Measurements from ENCODE around the gene ASAP2. TPM values are rescaled to one million over a fixed set of nuclear protein-coding genes. Genes with fewer than 3 reads are reported as not detected.

ASAP2 gene
- under 1 TPM; 0.08 to 0.23 TPM for total RNA-seq

DNA sequence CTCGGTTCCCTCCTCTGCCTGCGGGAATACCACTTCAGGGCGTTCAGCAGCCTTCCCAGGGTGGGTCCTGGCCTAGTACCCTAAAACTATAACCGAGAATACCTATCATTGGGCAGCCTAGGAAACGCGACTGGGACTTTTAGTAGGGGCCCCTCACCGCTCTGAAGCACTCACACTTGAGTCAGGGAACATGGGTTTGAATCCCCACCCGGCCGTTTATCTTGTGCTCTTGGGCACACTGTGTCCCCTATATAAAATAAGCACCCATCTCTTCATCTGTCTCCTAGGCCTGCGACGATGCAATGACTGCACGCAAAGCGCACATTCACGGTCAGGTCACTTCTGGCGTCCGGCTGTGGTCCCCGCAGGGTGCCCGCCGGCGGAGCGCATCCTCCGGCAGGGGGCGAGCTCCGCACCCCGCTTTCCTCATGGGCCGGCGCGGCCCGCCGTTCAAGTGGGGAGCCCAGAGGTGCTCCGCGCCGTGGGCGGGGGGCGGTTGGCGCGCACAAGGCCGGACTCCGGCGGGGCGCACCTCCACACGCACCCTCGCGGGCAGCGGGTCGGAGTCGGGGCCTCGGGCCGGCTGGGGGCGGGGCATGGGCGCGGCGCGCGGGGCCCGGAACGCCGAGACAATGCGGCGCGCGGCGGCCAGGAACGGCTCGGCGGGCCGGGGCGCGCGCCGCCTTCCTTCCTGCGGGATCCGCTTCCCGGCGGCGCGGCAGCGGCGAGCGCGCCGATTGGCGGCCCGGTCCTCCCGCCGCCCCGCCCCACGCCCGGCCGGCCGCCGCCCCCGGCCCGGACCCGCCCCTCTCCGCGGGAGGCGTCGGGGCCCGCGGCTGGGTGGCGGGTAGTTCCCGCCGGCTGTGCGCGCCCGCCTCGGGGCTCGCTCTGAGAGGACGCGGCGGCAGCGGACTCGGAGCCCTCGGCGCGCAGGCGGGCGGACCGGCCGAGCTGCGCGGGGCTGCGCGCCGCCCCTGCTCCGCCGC, at the start of gene ASAP2:
ASAP2 (plus strand) TSS at position 850 of the 986 bp plus-strand sequence. CDS start 293 bp downstream, outside the sequence.
- ChIA-PET POLR2A (no interaction called here), CTCF (interaction anchor here (1.2 to 1.6 kb wide), 2 partner anchors 128 to 165 kb away, joined by 3 to 5 read pairs; no protein-coding TSS in a partner anchor)

DNA sequence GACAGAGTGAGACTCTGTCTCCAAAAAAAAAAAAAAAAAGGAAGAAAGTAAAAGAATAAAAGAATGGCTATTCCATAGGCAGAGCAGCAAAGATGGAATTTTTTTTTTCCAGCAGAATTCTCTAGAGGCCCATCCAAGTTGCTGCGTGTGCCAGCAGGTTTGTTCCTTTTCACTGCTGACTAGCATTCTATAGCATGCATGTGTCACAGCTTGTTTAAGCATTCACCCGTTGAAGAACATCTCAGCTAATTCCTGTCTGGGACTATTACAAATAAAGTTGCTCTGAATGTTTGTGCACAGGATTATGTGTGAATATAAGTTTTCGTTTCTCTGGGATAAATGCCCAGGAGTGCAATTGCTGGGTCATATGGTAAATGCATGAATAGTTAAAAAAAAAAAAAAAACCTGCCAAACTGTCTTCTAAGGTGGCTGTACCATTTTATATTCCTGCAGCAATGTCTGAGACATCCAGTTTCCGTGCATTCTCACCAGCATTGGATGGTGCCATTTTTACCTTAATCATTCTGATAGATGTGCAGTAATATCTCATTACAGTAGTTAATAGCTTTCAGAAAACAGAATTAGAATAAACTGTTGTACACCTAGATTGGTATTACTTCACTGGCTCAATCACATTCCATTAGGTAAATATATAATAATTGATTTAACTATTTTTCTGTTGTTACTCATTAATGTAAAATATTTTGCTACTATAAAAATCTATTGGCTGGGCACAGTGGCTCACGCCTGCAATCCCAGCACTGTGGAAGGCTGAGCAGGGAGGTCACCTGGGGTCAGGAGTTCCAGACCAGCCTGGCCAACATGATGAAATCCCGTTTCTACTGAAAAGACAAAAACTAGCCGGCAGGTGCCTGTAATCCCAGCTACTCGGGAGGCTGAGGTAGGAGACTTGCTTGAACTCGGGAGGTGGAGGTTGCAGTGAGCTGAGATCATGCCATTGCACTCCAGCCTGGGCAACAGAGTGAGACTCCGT, 47.5 kb upstream of the ASAP2 start:
- CTCF ChIA-PET = interaction anchor here (0.6 to 1.2 kb wide), 4 partner anchors 105 to 761 kb away, joined by 3 to 4 read pairs (median 4); no protein-coding TSS in a partner anchor

DNA sequence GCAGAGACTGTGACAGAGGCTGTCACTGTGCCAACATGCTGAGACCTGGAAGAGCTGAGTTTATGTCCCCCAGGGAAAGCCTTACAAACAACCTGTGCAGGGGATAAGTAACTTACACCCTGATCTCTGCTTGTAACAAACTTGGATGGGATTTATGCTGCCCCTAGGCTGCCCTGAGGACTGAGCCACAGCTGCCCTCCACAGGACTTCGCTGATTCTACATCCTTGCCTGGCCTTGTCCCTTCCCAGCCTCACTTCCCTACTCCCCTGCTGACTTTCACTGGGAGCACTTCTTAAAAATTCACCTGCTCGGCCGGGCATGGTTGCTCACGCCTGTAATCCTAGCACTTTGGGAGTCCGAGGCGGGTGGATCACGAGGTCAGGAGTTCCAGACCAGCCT, 45.9 kb upstream of the ASAP2 start:
- POLR2A ChIA-PET = no interaction called here
- CTCF ChIA-PET = no interaction called here

More for the DNA sequence above, 47.5 kb upstream of the ASAP2 start:
- POLR2A ChIA-PET = no interaction called here

DNA sequence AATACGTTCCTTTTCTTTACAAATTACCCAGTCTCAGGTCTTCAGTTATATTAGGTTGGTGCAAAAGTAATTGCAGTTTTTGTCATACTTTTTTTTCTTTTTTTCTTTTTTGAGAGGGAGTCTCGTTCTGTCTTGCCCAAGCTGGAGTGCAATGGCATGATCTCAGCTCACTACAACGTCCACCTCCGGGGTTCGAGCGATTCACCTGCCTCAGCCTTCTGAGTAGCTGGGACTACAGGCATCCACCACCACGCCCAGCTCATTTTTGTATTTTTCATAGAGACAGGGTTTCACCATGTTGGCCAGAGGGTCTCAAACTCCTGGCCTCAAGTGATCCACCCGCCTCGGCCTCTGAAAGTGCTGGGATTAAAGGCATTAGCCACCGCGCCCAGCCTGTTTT, 43.8 kb upstream of the ASAP2 start:
- ChIA-PET CTCF (no interaction called here), POLR2A (no interaction called here)

DNA sequence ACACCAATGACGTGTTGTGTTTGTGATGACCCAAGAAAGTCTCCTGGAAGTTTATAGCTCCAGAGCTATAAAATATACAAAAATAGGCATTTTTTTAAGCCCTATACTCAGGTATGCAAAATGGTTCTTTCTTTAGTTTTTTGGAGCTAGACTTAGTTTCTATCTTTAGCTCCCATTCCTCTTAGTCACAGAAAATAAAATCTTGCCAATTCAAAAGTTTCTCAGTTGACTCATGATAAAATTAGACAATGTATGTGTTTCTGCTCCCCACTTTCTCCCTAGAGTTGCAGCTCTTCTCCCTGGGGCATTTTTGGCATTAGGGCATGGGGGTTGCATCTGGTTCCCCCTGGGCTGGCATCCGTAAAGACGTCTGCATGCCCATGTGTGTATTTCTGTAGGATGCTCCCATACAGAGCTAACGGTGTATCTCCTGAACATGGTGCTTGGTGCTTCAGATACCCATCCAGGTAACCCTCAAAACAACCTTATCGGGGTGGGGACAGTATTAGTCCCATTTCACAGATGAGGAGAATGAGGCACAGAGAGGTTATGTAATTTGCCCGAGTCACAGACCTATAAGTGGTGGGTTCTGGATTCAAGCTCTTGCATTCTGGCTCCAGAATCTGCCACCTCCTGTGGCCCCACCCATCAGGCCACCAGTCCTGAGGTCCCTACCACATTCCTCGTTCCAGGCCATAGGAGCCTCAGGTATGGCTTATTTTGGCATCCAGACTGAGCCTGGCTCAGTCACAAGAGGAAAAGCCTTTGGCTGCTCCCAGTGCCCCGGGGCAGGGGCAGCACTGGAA, 43.1 kb upstream of the ASAP2 start:
- POLR2A ChIA-PET = no interaction called here
- CTCF ChIA-PET = no interaction called here

DNA sequence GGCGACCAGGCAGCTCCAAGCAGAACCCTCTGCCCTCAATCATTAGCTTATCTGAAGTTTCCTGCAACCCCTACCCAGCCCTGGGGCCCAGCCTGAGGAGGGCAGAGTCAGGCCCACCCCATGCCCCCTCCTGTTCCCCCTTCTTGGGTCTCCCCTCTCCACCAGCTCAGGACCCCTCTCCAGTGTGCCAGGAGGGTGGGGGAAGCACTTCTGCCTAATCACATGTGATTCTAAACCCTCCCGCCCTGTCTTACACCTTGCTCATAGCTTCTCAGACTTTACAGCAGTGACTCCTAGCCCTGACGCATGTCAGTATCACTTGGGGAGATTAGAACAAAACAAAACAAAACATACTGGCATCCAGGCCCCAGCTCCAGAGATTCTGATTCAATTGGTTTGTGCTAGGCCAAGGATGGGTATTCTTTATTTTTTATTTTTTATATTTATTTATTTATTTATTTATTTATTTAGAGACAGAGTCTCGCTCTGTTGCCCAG, 42.5 kb upstream of the ASAP2 start:
- ChIA-PET POLR2A (no interaction called here), CTCF (no interaction called here)

DNA sequence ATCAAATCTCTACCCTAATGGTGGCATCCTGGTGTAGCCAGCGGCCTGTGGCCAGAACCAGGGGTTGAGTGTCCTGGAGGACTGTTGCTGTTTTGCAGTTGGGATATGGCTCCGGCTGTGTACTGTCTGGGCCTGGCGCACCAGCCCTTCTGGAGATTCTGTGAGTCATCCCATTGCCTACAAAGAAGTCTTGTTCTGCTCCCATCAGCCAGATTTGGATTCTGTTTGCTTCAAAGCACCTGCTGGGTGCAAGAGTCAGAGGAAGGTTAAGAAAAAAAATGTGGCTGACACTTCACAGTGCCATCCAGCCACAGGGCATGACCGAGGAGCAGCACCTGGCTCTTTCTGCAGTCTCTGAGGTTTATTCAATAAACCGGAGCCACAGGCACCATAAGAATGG, 41.0 kb upstream of the ASAP2 start:
- ChIA-PET POLR2A (no interaction called here), CTCF (no interaction called here)

DNA sequence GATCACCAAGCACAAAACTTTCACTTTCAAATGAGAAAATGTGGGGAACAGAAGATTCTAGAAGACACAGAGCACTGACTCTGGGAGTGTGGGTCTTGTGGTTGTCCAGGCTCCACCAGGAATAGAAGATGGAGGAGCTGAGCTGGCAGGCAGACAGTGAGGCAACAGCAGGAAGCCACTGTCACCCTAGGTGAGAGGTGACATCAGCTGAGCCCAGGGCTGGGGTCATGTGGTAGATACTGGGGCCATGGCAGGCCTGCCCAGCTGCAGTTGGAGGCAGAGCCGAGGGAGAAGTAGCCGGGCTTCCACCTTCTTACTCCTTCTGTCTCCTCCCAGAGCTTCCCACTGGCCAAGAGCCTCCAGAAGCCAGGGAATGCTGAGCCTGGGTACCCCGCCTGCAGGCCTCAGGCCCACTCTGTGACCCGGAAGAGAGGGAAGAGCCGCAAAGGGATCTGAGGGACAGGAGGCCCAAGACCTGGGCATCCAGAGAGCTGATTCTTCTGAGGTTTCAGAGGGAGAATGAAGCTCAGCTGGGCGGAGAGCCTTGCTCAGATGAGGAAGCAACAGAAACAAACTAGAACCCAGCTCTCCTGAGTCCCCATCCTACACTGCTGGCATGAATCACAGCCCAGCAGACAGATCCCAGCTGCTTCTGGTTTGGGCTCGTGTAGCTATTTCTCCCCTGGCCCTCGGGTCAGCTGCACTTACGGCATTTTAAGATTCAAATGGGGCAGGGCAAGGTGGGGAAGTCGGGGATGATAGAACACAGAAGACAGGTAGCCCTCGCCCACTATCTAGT, 39.8 kb upstream of the ASAP2 start:
- POLR2A ChIA-PET = interaction anchor here (0.7 kb wide), 1 partner anchor 23 kb away, joined by 5 read pairs; no protein-coding TSS in a partner anchor
- CTCF ChIA-PET = no interaction called here

DNA sequence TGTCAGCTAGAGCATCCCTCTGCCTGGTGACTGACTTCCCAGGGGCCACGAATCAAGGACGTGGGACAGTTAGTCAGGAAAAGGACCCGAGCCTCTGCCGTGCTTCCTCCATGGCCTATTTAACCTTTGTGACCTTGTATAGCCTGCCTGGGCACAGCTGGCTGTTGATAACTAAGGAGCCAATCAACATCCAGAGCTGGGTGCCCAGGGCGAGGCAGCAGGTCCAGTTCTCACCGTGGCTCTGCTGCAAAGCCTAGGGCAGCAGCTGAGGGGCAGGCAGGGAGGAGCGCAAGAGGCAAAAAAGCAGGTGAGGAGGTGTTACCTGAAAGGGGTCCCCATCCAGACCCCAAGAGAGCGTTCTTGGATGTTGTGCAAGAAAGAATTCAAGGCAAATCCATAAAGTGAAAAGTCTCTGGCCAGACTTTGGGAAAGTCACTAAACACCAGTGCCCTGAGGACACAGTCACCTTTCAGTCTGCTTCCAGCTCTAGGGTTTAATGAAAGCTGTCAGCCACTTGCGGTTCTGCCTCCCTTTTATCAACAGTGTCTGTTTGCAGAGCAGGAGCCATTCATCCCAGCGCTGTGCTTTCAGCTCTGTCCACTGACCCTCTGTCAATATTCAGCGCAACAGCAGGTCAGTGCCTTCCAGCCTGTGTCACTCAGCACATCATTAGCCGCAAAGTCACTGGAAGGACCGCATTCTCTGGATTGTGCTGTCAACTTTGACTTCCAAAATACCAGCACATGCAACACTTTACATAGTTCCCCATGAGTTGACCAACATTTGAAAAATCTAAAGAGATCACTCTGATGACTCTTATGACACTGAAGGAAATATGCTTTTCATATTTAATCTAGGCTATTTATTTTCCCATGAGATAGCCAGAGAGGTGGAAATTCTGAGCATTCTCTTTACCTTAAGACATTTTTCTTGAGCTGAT, 38.6 kb upstream of the ASAP2 start:
- POLR2A ChIA-PET = no interaction called here
- CTCF ChIA-PET = no interaction called here

DNA sequence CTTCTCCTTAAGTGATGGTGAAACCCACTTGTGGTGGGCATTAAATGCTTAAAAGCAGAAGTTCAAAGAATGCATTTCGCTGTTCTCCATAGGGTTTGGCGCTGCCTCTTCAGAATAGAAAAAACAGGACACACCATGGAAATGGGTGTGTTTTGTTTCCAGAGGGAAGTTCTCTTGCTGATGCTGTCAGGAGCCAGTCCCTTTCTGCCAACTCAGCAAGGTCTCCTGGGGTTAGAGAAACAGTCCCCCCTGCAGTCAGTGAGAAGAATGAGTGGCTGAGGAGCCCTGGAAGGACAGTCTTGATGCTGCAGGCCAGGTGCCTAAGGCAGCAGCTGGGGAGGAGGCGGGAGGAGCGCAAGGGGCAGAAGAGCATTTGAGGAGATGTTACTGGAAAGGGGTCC, 37.8 kb upstream of the ASAP2 start:
- POLR2A ChIA-PET = no interaction called here

DNA sequence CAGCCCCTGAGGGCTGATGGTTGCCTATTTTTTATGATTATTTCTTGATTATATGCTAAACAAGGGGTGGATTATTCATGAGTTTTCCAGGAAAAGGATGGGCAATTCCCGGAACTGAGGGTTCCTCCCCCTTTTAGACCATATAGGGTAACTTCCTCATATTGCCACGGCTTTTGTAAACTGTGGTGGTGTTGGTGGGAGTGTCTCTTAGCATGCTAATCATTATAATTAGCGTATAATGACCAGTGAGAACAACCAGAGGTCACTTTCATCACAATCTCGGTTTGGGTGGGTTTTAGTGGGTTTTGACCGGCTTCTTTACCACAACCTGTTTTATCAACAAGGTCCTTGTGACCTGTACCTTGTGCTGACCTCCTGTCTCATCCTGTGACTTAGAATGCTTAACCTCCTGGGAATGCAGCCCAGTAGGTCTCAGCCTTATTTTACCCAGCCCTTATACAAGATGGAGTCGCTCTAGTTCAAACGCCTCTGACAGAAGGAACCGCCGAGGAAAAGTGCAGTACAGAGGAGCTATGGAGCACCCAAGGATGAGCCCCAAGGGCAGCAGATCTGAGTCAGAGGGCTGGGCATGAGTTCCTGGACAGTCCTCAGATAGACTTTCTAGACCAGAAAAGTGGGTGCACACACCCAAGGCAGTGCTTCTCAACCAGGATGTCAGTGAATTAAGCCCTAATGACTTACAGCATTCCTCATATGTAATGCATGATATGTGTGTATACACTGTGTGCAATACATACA, 37.1 kb upstream of the ASAP2 start:
- CTCF ChIA-PET = no interaction called here
- POLR2A ChIA-PET = no interaction called here

More for the DNA sequence above, 37.8 kb upstream of the ASAP2 start:
- CTCF ChIA-PET = no interaction called here

DNA sequence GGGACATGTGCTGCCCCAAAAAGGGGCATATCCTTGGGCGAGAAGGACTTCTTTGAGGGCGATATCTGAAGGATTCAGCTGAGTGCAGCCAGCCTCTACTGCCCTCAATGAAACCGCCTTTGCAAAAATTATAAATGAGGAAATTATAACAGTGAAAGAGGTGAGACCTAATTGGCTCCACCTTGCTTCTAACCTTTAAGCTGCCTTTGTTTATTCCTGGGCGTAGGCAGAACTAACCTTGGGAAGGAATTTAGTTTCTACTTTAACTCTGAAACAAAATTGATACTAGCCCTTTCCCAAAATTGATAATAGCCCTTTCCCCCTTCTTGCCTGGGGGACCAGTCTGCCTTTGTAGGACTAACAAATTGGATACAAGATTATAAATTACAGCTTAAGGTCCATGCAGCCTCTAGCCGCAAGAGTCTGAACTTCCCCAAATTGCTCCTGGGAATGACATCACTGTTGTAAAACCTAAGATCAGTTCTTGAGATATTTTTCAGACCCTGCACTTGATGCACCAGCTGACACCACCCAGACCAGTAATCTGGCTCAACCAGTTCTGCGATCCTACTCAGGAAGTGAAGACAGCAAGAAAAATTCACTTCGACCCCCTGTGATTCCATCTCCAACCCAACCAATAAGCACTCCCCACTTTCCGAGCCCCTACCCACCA, 36.0 kb upstream of the ASAP2 start:
- CTCF ChIA-PET = no interaction called here
- POLR2A ChIA-PET = no interaction called here

DNA sequence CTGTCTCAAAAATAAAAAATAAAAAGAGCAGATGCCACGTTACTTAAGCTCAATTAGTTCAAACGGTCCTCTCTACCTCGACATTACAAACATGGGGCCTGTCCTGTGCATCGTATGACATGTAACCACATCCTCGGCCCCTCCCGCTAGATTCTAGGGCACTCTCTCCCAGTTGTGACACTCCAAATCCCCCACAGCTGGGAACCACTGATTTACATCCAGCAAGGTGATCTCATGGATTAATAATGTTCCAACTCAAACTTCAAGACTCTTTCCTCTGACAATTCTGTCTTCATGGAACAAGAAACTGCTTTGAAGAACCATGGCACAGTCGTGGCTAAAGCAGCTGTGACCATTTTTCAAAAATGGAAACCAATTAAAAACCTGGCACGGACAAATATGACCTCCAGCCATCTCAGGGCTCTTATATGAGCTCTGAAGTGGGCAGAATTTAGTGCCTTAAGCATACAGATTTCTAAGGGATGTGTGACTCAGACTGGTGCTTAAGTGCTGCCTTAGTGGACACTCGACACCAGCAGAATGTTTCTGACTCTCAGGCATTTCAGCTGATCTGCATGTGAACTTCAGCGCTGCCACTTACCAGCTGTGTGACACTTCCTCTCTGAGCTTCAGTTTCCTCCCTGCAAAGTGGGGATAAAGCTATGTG, 31.7 kb upstream of the ASAP2 start:
- ChIA-PET POLR2A (no interaction called here), CTCF (no interaction called here)

DNA sequence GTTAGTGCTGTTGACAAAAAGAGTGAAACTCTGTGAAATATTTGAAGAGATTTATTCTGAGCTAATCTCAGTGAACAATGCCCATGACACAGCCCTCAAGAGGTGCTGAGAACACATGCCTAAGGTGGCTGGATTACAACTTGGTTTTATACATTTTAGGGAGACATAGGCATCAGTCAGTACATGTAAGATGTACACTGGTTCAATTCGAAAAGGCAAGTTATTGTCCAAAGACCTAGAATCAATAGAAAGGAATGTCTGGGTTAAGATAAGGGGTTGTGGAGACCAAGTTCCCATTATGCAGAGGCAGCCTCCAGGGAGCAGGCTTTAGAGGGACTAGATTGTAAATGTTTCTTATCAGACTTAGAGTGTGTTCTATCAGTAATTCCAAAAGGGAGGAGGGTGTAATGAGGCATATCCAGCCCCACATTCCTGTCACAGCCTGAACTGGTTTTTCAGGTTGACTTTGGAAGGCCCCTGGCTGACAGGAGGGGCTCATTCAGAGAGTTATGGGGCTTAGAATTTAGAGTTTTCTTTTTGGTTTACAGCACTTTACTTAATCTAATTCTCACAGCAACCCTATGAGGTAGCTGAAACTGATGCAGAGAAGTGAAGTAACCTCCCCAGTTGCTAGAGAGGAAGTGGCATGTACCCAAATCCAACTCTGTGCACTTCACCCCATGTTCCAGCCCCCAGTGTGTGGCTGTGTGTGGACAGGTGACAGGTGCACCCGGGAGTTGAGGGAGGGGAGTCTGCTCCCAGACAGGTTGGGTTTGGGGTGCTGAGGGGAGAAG, 28.3 kb upstream of the ASAP2 start:
- CTCF ChIA-PET = no interaction called here
- POLR2A ChIA-PET = no interaction called here

Data from activated CD8-positive, alpha-beta memory T cell treated with anti-CD3 and anti-CD28 coated beads for 36 hours (primary cell).